Progenitor cell of endocrine pancreas (in vitro differentiated cells): ENCODE results near the gene HLA-DRA. TPM values are rescaled to one million over a fixed set of nuclear protein-coding genes. Genes with fewer than 3 reads are reported as not detected.
"Not testable (repeated sequence)": the region's sequence is repeated elsewhere in the genome, so short reads cannot be mapped to it uniquely, and the experiment has no call there.

Source experiments
- DNase-seq: peaks from one replicate; pipeline ENCODE4 v3.0.0; 2021; ENCODE audit warnings: low spot score; ENCODE audit not compliant: unreplicated experiment
- H3K27ac Mint-ChIP-seq: 2 replicates; pipeline ENCODE4 v1.8.0; 2021; ENCODE audit warnings: mild to moderate bottlenecking, moderate library complexity, mixed read lengths
- H3K27me3 Mint-ChIP-seq: 2 replicates; pipeline ENCODE4 v1.8.0; 2021; ENCODE audit warnings: mixed read lengths
- H3K36me3 Mint-ChIP-seq: 2 replicates; pipeline ENCODE4 v1.8.0; 2022; ENCODE audit warnings: mixed read lengths; ENCODE audit not compliant: insufficient read depth
- H3K4me1 Mint-ChIP-seq: 2 replicates; pipeline ENCODE4 v1.8.0; 2021; ENCODE audit warnings: low read depth, mixed read lengths
- H3K4me3 Mint-ChIP-seq: 2 replicates; pipeline ENCODE4 v1.8.0; 2021; ENCODE audit warnings: low read depth, mild to moderate bottlenecking, moderate library complexity, mixed read lengths
- H3K9me3 Mint-ChIP-seq: 2 replicates; pipeline ENCODE4 v1.8.0; 2021; ENCODE audit warnings: low read depth, mixed read lengths
- total RNA-seq: library from RNA; stranded (reverse); gene quantifications from 2 replicates; pipeline ENCODE4 v1.2.1, GENCODE V29; 2021
- TF ChIP-seq, protein P1 (sequence below): fragments of 200-600 bp; sonication (generic); IDR thresholded peaks from one replicate; pipeline ENCODE4 v1.5.0; 2021; ENCODE audit warnings: antibody characterized with exemption, mild to moderate bottlenecking; ENCODE audit not compliant: unreplicated experiment

HLA-DRA gene
- total RNA-seq, 1 donor from 2014 or later, result not detected

GRCh38 chr6:32431142-32431541 is 8.5 kb upstream of the HLA-DRA start:
- Mint-ChIP-seq H3K36me3 (no peaks in the 10 kb centered on the region), H3K27ac (no peak overlapping the region), H3K4me3 (no peak overlapping the region), H3K27me3 (peaks cover 10% of the 10 kb centered on the region), H3K9me3 (peaks cover 7% of the 10 kb centered on the region), H3K4me1 (no peaks in the 10 kb centered on the region)
- no peak for DNase-seq
- TF ChIP-seq, protein P1, sequence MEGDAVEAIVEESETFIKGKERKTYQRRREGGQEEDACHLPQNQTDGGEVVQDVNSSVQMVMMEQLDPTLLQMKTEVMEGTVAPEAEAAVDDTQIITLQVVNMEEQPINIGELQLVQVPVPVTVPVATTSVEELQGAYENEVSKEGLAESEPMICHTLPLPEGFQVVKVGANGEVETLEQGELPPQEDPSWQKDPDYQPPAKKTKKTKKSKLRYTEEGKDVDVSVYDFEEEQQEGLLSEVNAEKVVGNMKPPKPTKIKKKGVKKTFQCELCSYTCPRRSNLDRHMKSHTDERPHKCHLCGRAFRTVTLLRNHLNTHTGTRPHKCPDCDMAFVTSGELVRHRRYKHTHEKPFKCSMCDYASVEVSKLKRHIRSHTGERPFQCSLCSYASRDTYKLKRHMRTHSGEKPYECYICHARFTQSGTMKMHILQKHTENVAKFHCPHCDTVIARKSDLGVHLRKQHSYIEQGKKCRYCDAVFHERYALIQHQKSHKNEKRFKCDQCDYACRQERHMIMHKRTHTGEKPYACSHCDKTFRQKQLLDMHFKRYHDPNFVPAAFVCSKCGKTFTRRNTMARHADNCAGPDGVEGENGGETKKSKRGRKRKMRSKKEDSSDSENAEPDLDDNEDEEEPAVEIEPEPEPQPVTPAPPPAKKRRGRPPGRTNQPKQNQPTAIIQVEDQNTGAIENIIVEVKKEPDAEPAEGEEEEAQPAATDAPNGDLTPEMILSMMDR, result no peak

DNA sequence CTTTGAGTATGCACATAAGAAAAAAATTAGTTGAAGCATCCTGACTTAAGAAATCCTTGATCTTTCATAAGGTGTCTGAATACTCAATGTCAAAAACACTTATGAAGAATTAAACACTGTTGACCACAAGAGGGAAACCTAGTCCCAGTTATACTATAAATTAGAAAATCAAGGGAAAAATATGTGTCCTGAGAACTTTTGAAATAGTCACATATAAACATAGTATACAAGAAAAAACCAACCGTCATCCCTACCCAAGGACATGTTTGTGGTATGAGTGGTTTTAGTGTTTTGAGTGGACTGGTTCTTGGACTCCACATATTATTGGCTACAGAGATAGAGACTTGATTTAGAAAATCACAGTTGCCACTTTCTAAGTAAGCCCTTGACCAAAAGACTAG is 7.6 kb upstream of the HLA-DRA start:
- no peaks in the 10 kb centered on the region for H3K4me1 Mint-ChIP-seq
- H3K27ac Mint-ChIP-seq, result no peak overlapping the region
- peaks cover 10% of the 10 kb centered on the region for H3K27me3 Mint-ChIP-seq
- H3K9me3 Mint-ChIP-seq, result peaks cover 4% of the 10 kb centered on the region
- TF ChIP-seq, protein P1, result peak; percentile 73
- H3K4me3 Mint-ChIP-seq, result no peak overlapping the region
- DNase-seq, result no peak
- no peaks in the 10 kb centered on the region for H3K36me3 Mint-ChIP-seq

DNA sequence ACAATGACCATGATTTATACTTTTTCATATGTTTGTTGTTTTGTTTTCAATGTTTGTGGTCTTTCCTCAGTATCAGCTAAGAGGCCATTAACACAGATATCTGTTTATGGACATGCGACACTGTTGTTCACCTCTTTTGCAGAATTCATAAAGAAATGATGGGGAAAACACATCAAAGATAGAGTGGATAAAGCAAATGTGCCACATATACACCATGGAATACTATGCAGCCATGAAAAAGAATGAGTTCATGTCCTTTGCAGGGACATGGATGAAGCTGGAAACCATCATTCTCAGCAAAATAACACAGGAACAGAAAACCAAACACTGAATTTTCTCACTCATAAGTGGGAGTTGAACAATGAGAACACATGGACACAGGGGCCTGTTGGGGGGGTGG is 5.7 kb upstream of the HLA-DRA start:
- H3K9me3 Mint-ChIP-seq, DNase-seq, H3K36me3 Mint-ChIP-seq, H3K27ac Mint-ChIP-seq, H3K4me1 Mint-ChIP-seq, H3K4me3 Mint-ChIP-seq, H3K27me3 Mint-ChIP-seq: not testable (repeated sequence)

GRCh38 chr6:32436186-32436585 is 3.5 kb upstream of the HLA-DRA start:
- no peaks in the 10 kb centered on the region for H3K9me3 Mint-ChIP-seq
- TF ChIP-seq, protein P1, result no peak
- no peak overlapping the region for H3K27ac Mint-ChIP-seq
- no peak overlapping the region for H3K4me3 Mint-ChIP-seq
- H3K36me3 Mint-ChIP-seq, result no peaks in the 10 kb centered on the region
- H3K4me1 Mint-ChIP-seq, result no peaks in the 10 kb centered on the region
- no peak for DNase-seq
- H3K27me3 Mint-ChIP-seq, result peaks cover 13% of the 10 kb centered on the region

DNA sequence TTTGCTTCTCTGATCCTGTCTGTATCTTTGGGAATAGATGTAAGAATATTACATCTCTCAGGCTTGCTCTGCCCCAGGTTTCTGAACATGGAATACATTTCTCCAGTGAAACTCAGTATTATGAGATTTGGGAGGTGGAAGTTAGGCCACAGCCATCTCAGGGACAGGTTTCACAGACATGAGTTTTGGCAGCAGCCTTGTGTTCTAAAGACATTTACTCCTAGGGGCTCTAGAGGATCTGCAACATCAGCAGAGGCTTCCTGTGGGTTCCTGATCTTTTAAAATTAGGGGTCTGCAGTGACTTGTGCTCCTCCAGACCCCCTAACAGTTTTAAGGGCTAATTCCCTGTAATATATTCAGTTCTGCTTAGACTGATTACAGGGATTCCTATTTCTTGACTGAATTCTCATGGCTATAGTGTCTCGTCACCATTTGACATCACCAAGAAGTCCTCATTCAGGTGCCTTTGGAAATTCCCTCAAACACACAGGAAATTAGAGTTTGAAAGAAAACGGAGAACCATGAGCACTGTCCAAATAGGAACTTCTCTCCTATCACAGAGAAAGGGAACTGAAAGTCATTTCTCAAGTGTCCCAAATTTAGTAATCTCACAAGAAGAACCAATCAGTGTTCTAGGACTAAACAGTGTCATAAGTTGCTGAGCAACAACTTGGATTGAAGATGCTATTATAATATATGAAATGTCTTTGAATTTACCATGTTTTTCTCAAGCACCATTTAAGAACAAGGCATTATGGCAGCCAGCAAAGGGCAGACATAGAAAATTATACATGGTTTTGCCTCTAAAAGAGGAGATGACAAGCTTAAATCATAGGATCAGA is 2.5 kb upstream of the HLA-DRA start:
- Mint-ChIP-seq H3K27ac (no peak overlapping the region), H3K4me1 (no peaks in the 10 kb centered on the region), H3K36me3 (no peaks in the 10 kb centered on the region), H3K9me3 (no peaks in the 10 kb centered on the region), H3K4me3 (no peak overlapping the region), H3K27me3 (peaks cover 16% of the 10 kb centered on the region)
- TF ChIP-seq, protein P1, result no peak
- no peak for DNase-seq

DNA sequence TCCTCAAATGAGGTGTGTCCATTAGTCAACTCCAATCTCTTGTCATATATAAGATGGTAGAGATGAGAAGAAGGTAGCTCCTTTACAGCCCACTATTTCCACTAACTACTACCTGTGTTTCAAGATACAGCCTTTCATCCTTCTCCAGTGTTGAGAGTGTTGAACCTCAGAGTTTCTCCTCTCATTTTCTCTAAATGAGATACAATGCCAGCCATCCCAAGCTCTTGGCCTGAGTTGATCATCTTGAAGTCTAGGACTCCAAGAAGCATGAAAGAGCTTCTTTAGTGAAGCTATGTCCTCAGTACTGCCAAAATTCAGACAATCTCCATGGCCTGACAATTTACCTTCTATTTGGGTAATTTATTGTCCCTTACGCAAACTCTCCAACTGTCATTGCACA is 548 bp upstream of the HLA-DRA start:
- Mint-ChIP-seq H3K9me3 (no peaks in the 10 kb centered on the region), H3K36me3 (no peaks in the 10 kb centered on the region), H3K27ac (no peak overlapping the region), H3K4me1 (no peaks in the 10 kb centered on the region), H3K27me3 (peaks cover 22% of the 10 kb centered on the region), H3K4me3 (no peak overlapping the region)
- TF ChIP-seq, protein P1, result no peak
- DNase-seq, result no peak
